Suprapubic skin (tissue), 3 donors: ENCODE measurements around the gene FRK.

Source experiments
- EP300 ChIP-seq: sonication (generic); formaldehyde crosslinking; IDR thresholded peaks from one replicate; pipeline ENCODE4 v1.6.1; 2017; ENCODE audit warnings: antibody characterized with exemption
- TF ChIP-seq, protein P1 (sequence below), 2 donors: fragments of 200-600 bp in 1 of 2; fragments of 450-650 bp in 1 of 2; sonication (generic) in 1 of 2; IDR thresholded peaks; one replicate each; pipeline ENCODE4 v1.5.1; 2016 to 2019; ENCODE audit warnings: antibody characterized with exemption in 2 of 2, mild to moderate bottlenecking in 1 of 2, moderate library complexity in 1 of 2

DNA sequence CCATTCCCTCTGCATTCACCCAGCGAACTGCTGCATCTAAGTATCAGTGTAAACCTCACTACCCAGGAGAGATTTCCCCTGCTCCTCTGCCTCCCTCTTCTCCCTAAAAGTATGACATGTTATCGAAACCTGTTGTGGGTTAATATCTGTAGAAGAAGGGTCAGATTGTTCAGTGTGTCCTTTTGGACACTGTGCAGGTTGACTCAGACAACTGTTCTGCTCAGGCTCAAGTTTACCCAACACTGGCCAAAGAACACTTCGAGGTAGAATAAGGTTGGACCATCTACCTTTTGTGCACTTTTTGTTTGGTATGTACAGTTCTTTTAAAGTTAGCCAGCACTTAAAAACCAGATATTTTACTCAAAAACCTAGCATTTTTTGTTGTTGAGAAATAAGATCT, 44.6 kb upstream of the FRK start:
- TF ChIP-seq EP300 = no peak
- TF ChIP-seq, protein P1, sequence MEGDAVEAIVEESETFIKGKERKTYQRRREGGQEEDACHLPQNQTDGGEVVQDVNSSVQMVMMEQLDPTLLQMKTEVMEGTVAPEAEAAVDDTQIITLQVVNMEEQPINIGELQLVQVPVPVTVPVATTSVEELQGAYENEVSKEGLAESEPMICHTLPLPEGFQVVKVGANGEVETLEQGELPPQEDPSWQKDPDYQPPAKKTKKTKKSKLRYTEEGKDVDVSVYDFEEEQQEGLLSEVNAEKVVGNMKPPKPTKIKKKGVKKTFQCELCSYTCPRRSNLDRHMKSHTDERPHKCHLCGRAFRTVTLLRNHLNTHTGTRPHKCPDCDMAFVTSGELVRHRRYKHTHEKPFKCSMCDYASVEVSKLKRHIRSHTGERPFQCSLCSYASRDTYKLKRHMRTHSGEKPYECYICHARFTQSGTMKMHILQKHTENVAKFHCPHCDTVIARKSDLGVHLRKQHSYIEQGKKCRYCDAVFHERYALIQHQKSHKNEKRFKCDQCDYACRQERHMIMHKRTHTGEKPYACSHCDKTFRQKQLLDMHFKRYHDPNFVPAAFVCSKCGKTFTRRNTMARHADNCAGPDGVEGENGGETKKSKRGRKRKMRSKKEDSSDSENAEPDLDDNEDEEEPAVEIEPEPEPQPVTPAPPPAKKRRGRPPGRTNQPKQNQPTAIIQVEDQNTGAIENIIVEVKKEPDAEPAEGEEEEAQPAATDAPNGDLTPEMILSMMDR (IDR thresholded peaks at IDR 0.05) = no peak
